Nephron progenitor cell (in vitro differentiated cells): ENCODE data around the gene SELENOM.

ENCODE experiments used
- DNase-seq: peaks from one replicate; pipeline ENCODE4 v3.0.0; 2021
- H3K27ac Mint-ChIP-seq: 2 replicates; pipeline ENCODE4 v1.8.0; 2021; ENCODE audit warnings: mild to moderate bottlenecking, moderate library complexity, mixed read lengths
- H3K27me3 Mint-ChIP-seq: 2 replicates; pipeline ENCODE4 v1.8.0; 2021; ENCODE audit warnings: mild to moderate bottlenecking, low read depth, mixed read lengths; ENCODE audit not compliant: poor library complexity
- H3K36me3 Mint-ChIP-seq: 2 replicates; pipeline ENCODE4 v1.8.0; 2021; ENCODE audit warnings: low read depth, mixed read lengths
- H3K4me1 Mint-ChIP-seq: 2 replicates; pipeline ENCODE4 v1.8.0; 2021; ENCODE audit warnings: mixed read lengths
- H3K4me3 Mint-ChIP-seq: 2 replicates; pipeline ENCODE4 v1.8.0; 2021; ENCODE audit warnings: mild to moderate bottlenecking, moderate library complexity, mixed read lengths
- H3K9me3 Mint-ChIP-seq: 2 replicates; pipeline ENCODE4 v1.8.0; 2021; ENCODE audit warnings: mild to moderate bottlenecking, moderate library complexity, mixed read lengths
- TF ChIP-seq, protein P1 (sequence below): fragments of 200-600 bp; sonication (generic); IDR thresholded peaks from 2 replicates; pipeline ENCODE4 v1.5.0; 2021; ENCODE audit warnings: antibody characterized with exemption

SELENOM gene

DNA sequence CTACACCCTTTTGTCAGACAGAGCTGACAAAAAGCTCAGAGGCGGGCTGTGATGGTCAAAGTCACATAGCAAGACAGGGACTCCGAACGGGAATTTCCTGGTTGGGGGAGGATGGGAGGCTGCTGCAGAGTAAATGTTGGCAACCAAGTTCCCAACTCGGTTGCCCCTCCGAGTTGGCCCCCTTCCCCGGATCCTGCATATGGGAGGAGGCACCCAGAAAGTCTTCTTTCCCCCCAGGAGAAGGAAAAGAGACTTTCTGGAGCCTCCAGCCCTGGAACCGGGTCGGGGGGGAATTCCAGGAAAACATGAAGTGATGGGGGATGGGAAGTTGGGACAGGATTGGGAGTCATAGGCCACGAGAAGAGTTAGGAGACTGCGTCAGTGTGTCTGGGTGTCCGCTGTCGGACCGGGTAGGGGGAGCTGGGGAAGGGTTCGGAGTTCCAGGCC is 614 bp downstream of the SELENOM start:
- Mint-ChIP-seq H3K4me3 (peak overlapping the region; percentile 83), H3K27ac (no peak overlapping the region), H3K9me3 (no peaks in the 10 kb centered on the region), H3K27me3 (peaks cover 34% of the 10 kb centered on the region), H3K4me1 (peaks cover 22% of the 10 kb centered on the region), H3K36me3 (peaks cover 3% of the 10 kb centered on the region)
- TF ChIP-seq, protein P1, sequence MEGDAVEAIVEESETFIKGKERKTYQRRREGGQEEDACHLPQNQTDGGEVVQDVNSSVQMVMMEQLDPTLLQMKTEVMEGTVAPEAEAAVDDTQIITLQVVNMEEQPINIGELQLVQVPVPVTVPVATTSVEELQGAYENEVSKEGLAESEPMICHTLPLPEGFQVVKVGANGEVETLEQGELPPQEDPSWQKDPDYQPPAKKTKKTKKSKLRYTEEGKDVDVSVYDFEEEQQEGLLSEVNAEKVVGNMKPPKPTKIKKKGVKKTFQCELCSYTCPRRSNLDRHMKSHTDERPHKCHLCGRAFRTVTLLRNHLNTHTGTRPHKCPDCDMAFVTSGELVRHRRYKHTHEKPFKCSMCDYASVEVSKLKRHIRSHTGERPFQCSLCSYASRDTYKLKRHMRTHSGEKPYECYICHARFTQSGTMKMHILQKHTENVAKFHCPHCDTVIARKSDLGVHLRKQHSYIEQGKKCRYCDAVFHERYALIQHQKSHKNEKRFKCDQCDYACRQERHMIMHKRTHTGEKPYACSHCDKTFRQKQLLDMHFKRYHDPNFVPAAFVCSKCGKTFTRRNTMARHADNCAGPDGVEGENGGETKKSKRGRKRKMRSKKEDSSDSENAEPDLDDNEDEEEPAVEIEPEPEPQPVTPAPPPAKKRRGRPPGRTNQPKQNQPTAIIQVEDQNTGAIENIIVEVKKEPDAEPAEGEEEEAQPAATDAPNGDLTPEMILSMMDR: no peak
- no peak for DNase-seq

DNA sequence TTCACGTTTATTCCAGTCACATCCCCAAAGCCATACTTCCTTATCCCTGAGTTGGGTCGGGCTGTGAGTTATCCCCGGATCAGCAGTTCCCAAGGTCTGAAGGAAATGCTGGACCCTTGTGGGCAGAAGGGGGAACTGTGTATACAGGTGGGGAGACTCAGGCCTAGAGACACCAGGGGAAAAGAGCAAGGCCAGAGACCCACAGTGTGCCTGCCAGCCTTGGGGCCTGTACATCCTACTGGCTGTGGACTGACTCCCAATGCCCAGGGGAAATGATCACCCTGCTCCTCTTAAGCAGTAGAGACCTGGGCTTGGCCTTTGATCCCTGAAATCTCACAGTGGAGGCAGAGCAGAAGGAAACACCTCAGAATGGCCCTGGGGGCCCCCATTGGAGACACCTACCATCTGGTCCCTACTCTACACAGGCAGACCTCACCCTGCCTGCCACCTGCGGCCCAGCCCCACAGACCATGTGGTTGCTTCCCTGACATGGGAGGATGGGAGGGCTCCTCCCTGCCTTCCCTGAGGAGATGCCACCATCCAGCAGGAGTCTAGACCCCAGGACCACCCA is 1.3 kb downstream of the SELENOM start:
- H3K36me3 Mint-ChIP-seq: peaks cover 8% of the 10 kb centered on the region
- H3K4me1 Mint-ChIP-seq: peaks cover 22% of the 10 kb centered on the region
- TF ChIP-seq, protein P1: no peak
- no peak for DNase-seq
- no peak overlapping the region for H3K27ac Mint-ChIP-seq
- H3K4me3 Mint-ChIP-seq: no peak overlapping the region
- peaks cover 34% of the 10 kb centered on the region for H3K27me3 Mint-ChIP-seq
- H3K9me3 Mint-ChIP-seq: no peaks in the 10 kb centered on the region

DNA sequence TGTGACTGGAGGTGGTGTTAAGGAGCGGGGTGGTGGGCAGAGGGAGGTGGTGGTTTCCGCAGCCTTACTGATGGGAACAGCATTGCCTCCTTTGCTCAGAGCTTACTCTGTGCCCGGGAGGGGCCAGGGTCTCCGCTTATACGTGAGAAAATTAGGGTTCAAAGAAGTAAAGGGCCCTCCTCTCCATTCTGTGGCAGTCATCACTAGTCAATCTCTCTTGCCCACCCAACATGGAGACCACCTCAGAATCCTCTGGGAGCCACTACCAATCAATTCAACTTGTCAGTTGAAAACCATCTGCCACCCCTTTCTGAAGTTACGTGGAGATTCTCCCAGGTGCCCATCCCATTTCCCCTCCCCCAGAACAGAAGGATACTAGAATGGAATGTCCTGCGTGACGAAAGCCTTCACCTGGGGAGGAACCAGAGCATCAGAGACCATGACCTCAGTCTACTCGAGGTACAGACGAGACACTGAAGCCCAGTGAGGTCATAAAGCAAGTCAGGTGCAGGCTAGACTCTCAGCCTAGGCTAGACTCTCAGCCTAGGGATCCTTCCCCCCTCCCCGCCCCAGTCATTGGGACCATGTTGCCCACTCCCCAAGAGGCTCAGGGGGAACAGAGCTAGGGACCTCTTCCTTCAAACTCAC is 2.0 kb downstream of the SELENOM start:
- Mint-ChIP-seq H3K9me3 (no peaks in the 10 kb centered on the region), H3K36me3 (peaks cover 10% of the 10 kb centered on the region), H3K27ac (no peak overlapping the region), H3K4me3 (peak overlapping the region; percentile 5), H3K27me3 (peaks cover 34% of the 10 kb centered on the region), H3K4me1 (peaks cover 22% of the 10 kb centered on the region)
- TF ChIP-seq, protein P1: no peak
- no peak for DNase-seq

DNA sequence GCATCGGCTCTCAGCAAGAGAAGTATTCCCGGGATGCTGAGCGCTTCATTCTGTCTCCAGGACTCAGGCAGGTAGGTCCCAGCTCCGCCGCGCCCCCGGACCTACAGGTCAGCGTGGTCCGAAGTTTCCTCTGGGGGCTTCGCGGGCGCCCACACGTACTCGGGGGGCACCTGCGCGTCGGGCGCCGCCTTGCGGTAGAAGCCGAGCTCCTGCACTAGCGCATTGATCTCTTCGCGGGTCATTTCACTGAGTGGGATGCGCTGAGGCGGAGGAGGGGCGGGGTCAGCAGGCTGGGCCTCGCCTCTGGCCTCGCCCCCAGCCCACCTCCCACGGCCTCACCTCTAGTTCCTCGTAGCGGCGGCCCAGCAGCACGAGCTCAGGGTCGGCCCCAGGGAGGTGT is 2.5 kb downstream of the SELENOM start:
- H3K4me1 Mint-ChIP-seq: peaks cover 20% of the 10 kb centered on the region
- H3K4me3 Mint-ChIP-seq: no peak overlapping the region
- no peak overlapping the region for H3K27ac Mint-ChIP-seq
- peak; percentile 82 for DNase-seq
- no peaks in the 10 kb centered on the region for H3K9me3 Mint-ChIP-seq
- TF ChIP-seq, protein P1: peak; percentile 72
- H3K27me3 Mint-ChIP-seq: peaks cover 38% of the 10 kb centered on the region
- peaks cover 10% of the 10 kb centered on the region for H3K36me3 Mint-ChIP-seq

DNA sequence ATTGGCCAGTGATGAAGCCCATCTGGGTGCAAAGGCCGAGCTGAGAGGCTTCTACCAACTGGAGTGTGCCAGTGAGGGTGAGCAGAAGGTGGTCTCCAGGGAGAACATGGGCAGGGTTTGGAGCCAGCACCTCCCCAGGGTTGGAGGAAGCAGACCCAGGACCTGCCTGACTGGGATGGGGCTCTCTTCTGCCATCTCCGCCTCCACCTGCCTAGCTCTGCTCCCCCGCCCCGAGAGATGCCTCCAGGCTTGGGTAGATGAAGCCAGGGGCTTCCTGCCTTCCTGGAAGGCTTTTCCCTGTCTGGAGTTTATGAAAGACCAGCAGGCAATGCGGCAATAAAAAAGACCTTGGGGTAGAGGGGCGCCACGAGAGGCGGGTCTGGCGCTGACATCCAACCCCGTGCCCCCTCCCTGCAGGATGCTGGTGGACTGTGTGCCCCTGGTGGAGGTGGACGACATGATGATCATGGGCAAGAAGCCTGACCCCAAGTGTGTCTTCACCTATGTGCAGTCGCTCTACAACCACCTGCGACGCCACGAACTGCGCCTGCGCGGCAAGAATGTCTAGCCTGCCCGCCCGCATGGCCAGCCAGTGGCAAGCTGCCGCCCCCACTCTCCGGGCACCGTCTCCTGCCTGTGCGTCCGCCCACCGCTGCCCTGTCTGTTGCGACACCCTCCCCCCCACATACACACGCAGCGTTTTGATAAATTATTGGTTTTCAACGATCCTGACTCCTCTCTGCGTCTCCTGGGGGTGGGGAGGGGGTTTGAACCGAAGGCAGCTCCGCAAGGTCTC is 3.3 kb downstream of the SELENOM start:
- H3K36me3 Mint-ChIP-seq: peaks cover 10% of the 10 kb centered on the region
- H3K27ac Mint-ChIP-seq: no peak overlapping the region
- peaks cover 17% of the 10 kb centered on the region for H3K4me1 Mint-ChIP-seq
- peaks cover 33% of the 10 kb centered on the region for H3K27me3 Mint-ChIP-seq
- no peak overlapping the region for H3K4me3 Mint-ChIP-seq
- TF ChIP-seq, protein P1: no peak
- DNase-seq: no peak
- no peaks in the 10 kb centered on the region for H3K9me3 Mint-ChIP-seq
